HG03039 (cell line): ENCODE data around the gene FLRT1.

Experiments
- ATAC-seq: cut with Tn5 transposase; IDR thresholded peaks from one replicate; pipeline ENCODE4 v1.9.1; 2021; ENCODE audit warnings: mild to moderate bottlenecking, moderate library complexity; ENCODE audit not compliant: unreplicated experiment

FLRT1 gene

GRCh38 chr11:64022125-64022784 lies 13.5 kb upstream of the FLRT1 start:
- ATAC-seq = no peak

GRCh38 chr11:64023712-64024710 lies 11.7 kb upstream of the FLRT1 start:
- ATAC-seq = no peak

GRCh38 chr11:64025205-64025604 lies 10.5 kb upstream of the FLRT1 start:
- no peak for ATAC-seq

- ATAC-seq = no peak
Observed at GRCh38 chr11:64026575-64027205, 9.0 kb upstream of the FLRT1 start.

GRCh38 chr11:64027651-64028397 lies 7.9 kb upstream of the FLRT1 start:
- no peak for ATAC-seq

- no peak for ATAC-seq
Observed at GRCh38 chr11:64028398-64029115, 7.2 kb upstream of the FLRT1 start.

GRCh38 chr11:64029773-64030172 lies 6.0 kb upstream of the FLRT1 start:
- no peak for ATAC-seq

- ATAC-seq = no peak
Observed at GRCh38 chr11:64031001-64031400, 4.7 kb upstream of the FLRT1 start.

- no peak for ATAC-seq
Observed at GRCh38 chr11:64032050-64032449, 3.7 kb upstream of the FLRT1 start.

GRCh38 chr11:64034411-64034811 lies 1.3 kb upstream of the FLRT1 start:
- ATAC-seq = no peak

GRCh38 chr11:64035081-64035524 lies 628 bp upstream of the FLRT1 start:
- ATAC-seq = no peak

GRCh38 chr11:64036087-64037026 lies 626 bp downstream of the FLRT1 start:
- no peak for ATAC-seq

- no peak for ATAC-seq
Observed at GRCh38 chr11:64037027-64037634, 1.4 kb downstream of the FLRT1 start.

GRCh38 chr11:64038500-64038899 lies 2.8 kb downstream of the FLRT1 start:
- no peak for ATAC-seq

GRCh38 chr11:64039012-64039665 lies 3.4 kb downstream of the FLRT1 start:
- ATAC-seq = no peak

- ATAC-seq = no peak
Observed at GRCh38 chr11:64040684-64041322, 5.1 kb downstream of the FLRT1 start.

- no peak for ATAC-seq
Observed at GRCh38 chr11:64041846-64042245, 6.1 kb downstream of the FLRT1 start.

GRCh38 chr11:64042301-64042700 lies 6.6 kb downstream of the FLRT1 start:
- ATAC-seq = no peak
